Stimulated activated CD8-positive, alpha-beta memory T cell treated with anti-CD3 and anti-CD28 coated beads, Interleukin-2, amount 100 ng/mL, for 48 hours (primary cell): ENCODE data around the gene ZCCHC2.
A peak's percentile ranks its signal among the peaks of the same experiment; 100 is the strongest.

Experiments
- DNase-seq, 2 donors: peaks; one replicate each; pipeline ENCODE4 v3.0.0-alpha.2; 2020; ENCODE audit warnings: low read depth in 2 of 2

ZCCHC2 gene

GRCh38 chr18:62522504-62523254 lies at the start of gene ZCCHC2:
ZCCHC2 (plus strand) TSS chr18:62523025; CDS start chr18:62523425, 400 bp downstream.
- peak; percentile 97 to 98 for DNase-seq

- DNase-seq: no peak
These were observed 43.3 kb upstream of the ZCCHC2 start for GRCh38 chr18:62479574-62479973.

GRCh38 chr18:62480927-62481326 lies 41.9 kb upstream of the ZCCHC2 start:
- DNase-seq: no peak

GRCh38 chr18:62484941-62485340 lies 37.9 kb upstream of the ZCCHC2 start:
- DNase-seq: no peak

- DNase-seq: no peak
These were observed 37.1 kb upstream of the ZCCHC2 start for GRCh38 chr18:62485684-62486083.

GRCh38 chr18:62486290-62486964 lies 36.4 kb upstream of the ZCCHC2 start:
- peak in 1 of 2 donors; percentile 20 for DNase-seq

GRCh38 chr18:62487161-62487560 lies 35.7 kb upstream of the ZCCHC2 start:
- no peak for DNase-seq

- DNase-seq: no peak
These were observed 31.7 kb upstream of the ZCCHC2 start for GRCh38 chr18:62490967-62491695.

- no peak for DNase-seq
These were observed 29.6 kb upstream of the ZCCHC2 start for GRCh38 chr18:62493033-62493862.

GRCh38 chr18:62494764-62495163 lies 28.1 kb upstream of the ZCCHC2 start:
- DNase-seq: no peak

- DNase-seq: no peak
These were observed 26.6 kb upstream of the ZCCHC2 start for GRCh38 chr18:62496262-62496661.

GRCh38 chr18:62497190-62497772 lies 25.5 kb upstream of the ZCCHC2 start:
- no peak for DNase-seq

- DNase-seq: no peak
These were observed 24.1 kb upstream of the ZCCHC2 start for GRCh38 chr18:62498616-62499262.

- no peak for DNase-seq
These were observed 23.6 kb upstream of the ZCCHC2 start for GRCh38 chr18:62499263-62499650.

- no peak for DNase-seq
These were observed 22.7 kb upstream of the ZCCHC2 start for GRCh38 chr18:62500174-62500573.

GRCh38 chr18:62500966-62501591 lies 21.7 kb upstream of the ZCCHC2 start:
- DNase-seq: no peak

GRCh38 chr18:62505669-62506494 lies 16.9 kb upstream of the ZCCHC2 start:
- DNase-seq: no peak

- no peak for DNase-seq
These were observed 16.2 kb upstream of the ZCCHC2 start for GRCh38 chr18:62506495-62507143.

GRCh38 chr18:62509779-62510178 lies 13.0 kb upstream of the ZCCHC2 start:
- DNase-seq: no peak
